Measurements from ENCODE around the gene SPRY1. TPM values are rescaled to one million over a fixed set of nuclear protein-coding genes. Genes with fewer than 3 reads are reported as not detected.
A peak's percentile ranks its signal among the peaks of the same experiment; 100 is the strongest.

SPRY1 gene
- total and polyA plus RNA-seq, 5 experiments from 2014 or later, result 6.9 to 11.0 (median 9.0) TPM

DNA sequence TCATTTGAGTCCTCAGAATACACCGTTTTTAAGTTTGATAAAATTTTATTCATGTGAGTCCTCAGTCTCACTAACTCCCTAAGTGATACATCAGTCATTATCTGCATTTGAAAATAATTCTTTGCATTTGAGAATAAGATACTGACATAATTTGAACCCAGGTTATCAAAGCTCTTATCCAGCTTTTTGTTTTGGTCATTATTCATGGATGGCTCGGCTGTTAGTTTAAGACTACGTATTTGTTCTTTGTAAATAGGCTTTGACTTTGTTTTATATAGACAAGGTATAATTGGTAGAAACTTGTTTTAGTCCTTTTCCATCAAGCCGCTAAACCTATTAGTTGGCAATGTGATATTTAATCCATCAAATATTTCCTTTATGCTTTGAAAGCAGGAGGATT is 7.9 kb downstream of the SPRY1 start:
- DNase-seq (no peak), ATAC-seq (no peak)
- Mint-ChIP-seq H3K4me1 (peaks cover 4 to 15% (median 12%) of the 10 kb centered on the region in 4 donors), H3K27ac (no peak overlapping the region), H3K36me3 (peaks cover 0 to 13% (median 12%) of the 10 kb centered on the region in 3 donors), H3K27me3 (peaks cover 0 to 1% (median 0%) of the 10 kb centered on the region in 5 donors), H3K9me3 (no peaks in the 10 kb centered on the region), H3K4me3 (no peak overlapping the region)
- POLR2A ChIA-PET, result no interaction called here

DNA sequence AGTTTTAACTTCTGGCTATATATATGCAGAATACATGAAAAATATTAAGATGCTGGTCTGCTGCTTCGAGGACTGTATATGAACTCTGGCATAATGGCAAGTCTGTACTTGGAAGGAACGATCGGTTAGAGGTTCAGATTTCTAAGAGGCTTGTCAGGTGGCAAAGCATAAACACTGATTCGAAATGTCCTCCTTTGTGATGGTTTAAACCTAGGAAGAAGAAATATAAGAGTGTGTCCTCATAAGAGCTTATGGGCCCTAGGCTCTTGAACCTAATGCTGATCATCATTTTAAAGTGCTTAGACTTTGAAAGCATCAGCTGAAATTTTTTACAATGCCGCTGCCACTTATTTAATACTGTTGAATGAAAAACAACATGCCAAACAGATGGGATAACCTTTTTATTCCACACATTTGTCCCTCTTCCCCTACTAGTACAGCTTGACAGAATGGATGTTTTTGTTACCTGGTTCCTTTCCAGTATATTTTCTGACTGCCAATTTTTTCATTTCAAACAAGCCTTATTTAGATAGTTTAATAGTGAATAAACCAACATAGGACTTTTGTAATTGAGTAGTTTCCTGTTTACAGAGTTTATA is 8.8 kb downstream of the SPRY1 start:
- H3K27me3 Mint-ChIP-seq, result peaks cover 0 to 1% (median 0%) of the 10 kb centered on the region in 5 donors
- POLR2A ChIA-PET, result no interaction called here
- H3K4me3 Mint-ChIP-seq, result no peak overlapping the region
- H3K27ac Mint-ChIP-seq, result no peak overlapping the region
- H3K36me3 Mint-ChIP-seq, result peaks cover 0 to 13% (median 12%) of the 10 kb centered on the region in 3 donors
- no peaks in the 10 kb centered on the region for H3K9me3 Mint-ChIP-seq
- no peak for ATAC-seq
- no peak for DNase-seq
- peaks cover 0 to 6% (median 3%) of the 10 kb centered on the region in 4 donors for H3K4me1 Mint-ChIP-seq

DNA sequence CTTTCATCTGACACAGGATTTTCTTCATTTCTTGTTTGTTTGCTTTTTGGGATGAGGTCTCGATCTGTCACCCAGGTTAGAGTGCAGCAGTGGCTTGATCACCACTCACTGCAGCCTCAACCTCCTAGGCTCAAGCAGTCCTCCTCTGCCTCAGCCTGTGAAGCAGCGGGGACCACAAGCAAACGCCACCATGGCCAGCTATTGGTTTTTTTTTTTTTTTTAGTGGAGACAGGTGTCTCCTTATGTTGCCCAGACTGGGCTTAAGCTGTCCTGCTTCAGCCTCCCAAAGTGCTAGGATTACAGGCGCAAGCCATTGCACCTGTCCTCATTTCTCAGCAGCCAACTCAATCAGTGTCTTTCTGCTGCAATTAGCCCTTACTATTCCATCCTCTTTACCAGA is 10.3 kb downstream of the SPRY1 start:
- POLR2A ChIA-PET, result interaction anchor here (0.6 kb wide), 1 partner anchor 13 kb away, joined by 4 read pairs; no protein-coding TSS in a partner anchor
- Mint-ChIP-seq H3K36me3 (peaks cover 0 to 10% (median 6%) of the 10 kb centered on the region in 3 donors), H3K4me1 (peaks cover 2 to 7% (median 4%) of the 10 kb centered on the region in 4 donors), H3K27me3 (no peaks in the 10 kb centered on the region), H3K9me3 (no peaks in the 10 kb centered on the region), H3K4me3 (no peak overlapping the region), H3K27ac (no peak overlapping the region)
- ATAC-seq (no peak), DNase-seq (no peak)

DNA sequence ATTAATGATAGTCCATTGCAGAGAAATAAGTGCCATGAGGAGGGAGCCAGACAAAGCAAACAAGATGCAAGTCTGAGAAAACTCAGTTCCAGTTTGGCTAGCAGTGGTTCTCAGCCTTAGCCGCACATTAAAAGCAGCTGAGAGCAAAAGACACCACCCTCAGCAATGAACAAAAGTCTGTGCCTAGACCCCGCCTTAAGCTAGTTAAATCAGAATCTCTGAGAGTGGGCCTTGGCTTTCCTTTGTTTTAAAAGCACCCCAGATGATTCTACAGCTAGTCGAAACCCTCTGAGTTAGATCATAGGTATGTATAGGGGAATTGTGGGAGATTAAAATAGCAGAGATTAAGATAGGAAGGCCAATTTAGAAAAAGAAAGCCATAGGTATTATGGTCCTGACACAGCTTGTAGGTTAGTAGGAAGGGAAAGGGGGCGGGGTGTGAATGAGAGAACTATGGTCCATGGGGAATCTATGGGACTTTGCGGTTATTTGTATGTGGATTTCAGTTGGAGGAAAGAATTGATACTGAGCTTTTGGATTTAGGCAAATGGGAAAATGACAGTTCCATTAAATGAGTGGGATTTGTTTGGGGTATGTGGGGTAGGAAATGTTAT is 12.0 kb downstream of the SPRY1 start:
- DNase-seq (no peak), ATAC-seq (no peak)
- POLR2A ChIA-PET, result no interaction called here
- no peaks in the 10 kb centered on the region for H3K9me3 Mint-ChIP-seq
- H3K27ac Mint-ChIP-seq, result peak overlapping the region in 1 of 10 donors; percentile 8
- H3K36me3 Mint-ChIP-seq, result peaks cover 0 to 2% (median 0%) of the 10 kb centered on the region in 3 donors
- peaks cover 9 to 23% (median 20%) of the 10 kb centered on the region in 4 donors for H3K4me1 Mint-ChIP-seq
- H3K27me3 Mint-ChIP-seq, result no peaks in the 10 kb centered on the region
- H3K4me3 Mint-ChIP-seq, result no peak overlapping the region

DNA sequence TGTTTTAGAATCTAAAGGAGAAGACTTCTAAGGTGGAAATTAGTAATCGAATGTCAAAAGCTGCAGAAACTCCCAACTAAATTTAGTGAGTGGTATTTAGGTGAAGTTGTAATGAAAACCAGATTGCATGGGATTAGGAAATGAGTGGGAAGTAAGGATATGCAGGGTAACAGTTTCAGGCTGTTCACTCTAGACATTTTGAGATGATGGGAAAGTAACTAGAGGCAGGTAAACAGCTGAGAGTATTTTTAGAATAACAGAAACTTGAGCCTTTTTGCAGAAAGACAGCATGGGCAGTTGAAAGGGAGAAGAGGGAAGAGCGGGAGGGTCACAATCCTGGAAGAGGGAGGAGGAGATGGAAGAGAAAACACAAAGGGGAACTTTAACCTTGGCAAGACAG is 12.7 kb downstream of the SPRY1 start:
- Mint-ChIP-seq H3K27ac (no peak overlapping the region), H3K4me3 (no peak overlapping the region), H3K36me3 (no peaks in the 10 kb centered on the region), H3K4me1 (peaks cover 9 to 27% (median 21%) of the 10 kb centered on the region in 4 donors), H3K9me3 (no peaks in the 10 kb centered on the region), H3K27me3 (no peaks in the 10 kb centered on the region)
- POLR2A ChIA-PET, result no interaction called here
- no peak for ATAC-seq
- no peak for DNase-seq

DNA sequence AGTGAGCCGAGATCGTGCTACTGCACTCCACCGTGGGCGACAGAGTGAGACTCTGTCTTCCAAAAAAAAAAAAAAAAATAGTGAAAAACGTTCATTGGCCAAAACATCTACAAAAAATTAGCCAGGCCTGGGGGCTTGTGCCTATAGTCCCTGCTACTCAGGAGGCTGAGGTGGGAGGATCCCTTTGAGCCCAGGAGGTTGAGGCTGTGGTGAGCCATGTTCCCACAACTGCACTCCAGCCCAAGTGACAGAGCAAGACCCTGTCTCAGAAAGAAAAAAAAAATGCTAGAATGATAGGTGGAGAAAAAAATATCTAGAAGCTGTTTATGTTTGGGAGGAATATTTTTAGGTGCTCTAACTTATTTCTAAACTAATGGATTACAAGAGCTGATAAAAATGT is 14.9 kb downstream of the SPRY1 start:
- DNase-seq, result no peak
- ATAC-seq, result no peak
- H3K36me3 Mint-ChIP-seq, result no peaks in the 10 kb centered on the region
- peak overlapping the region in 1 of 10 donors; percentile 3 for H3K27ac Mint-ChIP-seq
- H3K9me3 Mint-ChIP-seq, result no peaks in the 10 kb centered on the region
- H3K27me3 Mint-ChIP-seq, result no peaks in the 10 kb centered on the region
- no peak overlapping the region for H3K4me3 Mint-ChIP-seq
- H3K4me1 Mint-ChIP-seq, result peaks cover 11 to 37% (median 28%) of the 10 kb centered on the region in 4 donors
- POLR2A ChIA-PET, result interaction anchor here (0.6 kb wide), 1 partner anchor 1193 kb away, joined by 3 read pairs; no protein-coding TSS in a partner anchor

DNA sequence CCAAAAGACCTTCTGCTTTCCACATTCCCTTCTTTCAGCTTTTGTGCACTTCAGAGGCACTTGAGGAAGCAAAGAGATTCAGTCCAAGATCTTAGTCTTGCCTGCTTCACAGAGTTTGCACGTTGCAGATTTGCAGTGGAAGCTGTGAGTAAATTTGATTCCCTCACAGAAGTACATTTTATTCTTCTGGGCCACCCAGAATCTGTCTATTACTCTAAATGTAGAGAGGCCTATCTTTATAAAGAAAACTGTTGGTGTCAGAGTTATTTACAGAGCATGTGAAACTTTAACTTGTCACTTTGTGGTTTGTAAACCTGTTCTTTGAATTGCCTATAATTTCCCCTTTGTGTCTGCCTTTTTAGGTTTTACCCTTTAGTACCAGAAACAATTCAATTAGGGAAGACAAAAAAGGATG is 15.5 kb downstream of the SPRY1 start:
- Mint-ChIP-seq H3K27me3 (no peaks in the 10 kb centered on the region), H3K27ac (peak overlapping the region in 3 of 10 donors; percentile 3 to 81 (median 34)), H3K9me3 (no peaks in the 10 kb centered on the region), H3K4me1 (peaks cover 12 to 41% (median 30%) of the 10 kb centered on the region in 4 donors), H3K4me3 (no peak overlapping the region), H3K36me3 (no peaks in the 10 kb centered on the region)
- DNase-seq (no peak), ATAC-seq (no peak)
- POLR2A ChIA-PET, result no interaction called here

DNA sequence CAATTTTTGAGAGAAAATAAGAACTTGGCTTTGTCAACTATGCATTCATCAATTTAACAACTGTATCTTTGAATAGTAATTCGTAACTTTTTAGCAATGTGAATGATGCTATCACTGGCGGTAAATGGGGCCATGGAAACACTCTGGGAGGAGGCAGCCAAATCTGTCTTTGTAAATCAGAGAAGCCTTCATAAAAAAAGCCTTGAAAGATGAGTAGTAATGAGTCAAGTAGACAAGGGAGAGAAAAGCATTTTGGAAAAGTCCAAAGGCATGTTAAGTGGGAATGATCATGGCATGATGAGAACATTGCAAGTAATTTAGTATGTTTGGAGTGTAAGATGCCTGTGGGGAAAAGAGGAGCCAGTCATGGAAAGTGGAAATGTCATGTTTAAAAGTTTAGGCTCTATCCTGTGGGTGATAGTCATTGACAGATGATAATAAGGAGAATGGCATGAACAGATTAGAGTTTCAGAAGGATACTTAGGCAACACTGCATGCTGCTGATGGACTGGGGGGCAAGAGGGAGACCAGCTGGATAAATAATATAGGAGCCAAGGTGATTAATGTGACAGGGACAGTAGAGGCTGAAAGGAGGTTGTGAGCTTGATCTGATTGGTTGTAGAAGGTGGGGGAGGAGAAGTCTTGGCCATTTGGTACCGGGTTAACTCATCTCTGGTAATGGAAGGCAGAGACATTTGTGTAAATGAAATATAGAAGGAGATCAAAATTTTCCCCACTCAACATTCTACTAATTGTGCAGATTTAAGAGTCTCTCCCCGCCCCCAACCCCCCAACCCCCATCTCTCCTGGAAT is 16.3 kb downstream of the SPRY1 start:
- Mint-ChIP-seq H3K4me3 (no peak overlapping the region), H3K9me3 (no peaks in the 10 kb centered on the region), H3K27me3 (no peaks in the 10 kb centered on the region), H3K4me1 (peaks cover 12 to 41% (median 30%) of the 10 kb centered on the region in 4 donors), H3K36me3 (no peaks in the 10 kb centered on the region), H3K27ac (peak overlapping the region in 5 of 10 donors; percentile 3 to 52 (median 12))
- ATAC-seq (no peak), DNase-seq (no peak)
- POLR2A ChIA-PET, result no interaction called here

DNA sequence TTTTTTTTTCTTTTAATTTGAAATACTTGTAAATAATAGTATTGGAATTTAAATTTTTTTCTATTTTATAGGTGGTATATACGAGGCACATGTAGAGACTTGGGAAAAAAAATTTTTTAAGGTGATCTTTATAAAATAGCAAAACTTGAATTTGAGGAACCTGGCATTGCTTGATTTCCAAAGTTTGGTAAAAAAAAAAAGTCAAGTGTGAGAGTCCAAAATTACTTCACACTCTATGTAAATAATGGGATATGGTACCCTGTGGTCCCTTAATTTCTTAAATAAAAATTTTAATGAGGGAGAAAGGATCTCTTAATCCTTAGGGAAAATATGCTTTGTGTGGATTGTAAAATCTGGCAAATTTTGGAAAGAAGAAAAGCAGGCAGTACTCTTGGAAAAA is 19.0 kb downstream of the SPRY1 start:
- ATAC-seq (no peak), DNase-seq (no peak)
- no peaks in the 10 kb centered on the region for H3K9me3 Mint-ChIP-seq
- no peak overlapping the region for H3K4me3 Mint-ChIP-seq
- H3K27ac Mint-ChIP-seq, result peak overlapping the region in 1 of 10 donors; percentile 73
- POLR2A ChIA-PET, result no interaction called here
- H3K27me3 Mint-ChIP-seq, result no peaks in the 10 kb centered on the region
- peaks cover 17 to 61% (median 41%) of the 10 kb centered on the region in 4 donors for H3K4me1 Mint-ChIP-seq
- no peaks in the 10 kb centered on the region for H3K36me3 Mint-ChIP-seq

DNA sequence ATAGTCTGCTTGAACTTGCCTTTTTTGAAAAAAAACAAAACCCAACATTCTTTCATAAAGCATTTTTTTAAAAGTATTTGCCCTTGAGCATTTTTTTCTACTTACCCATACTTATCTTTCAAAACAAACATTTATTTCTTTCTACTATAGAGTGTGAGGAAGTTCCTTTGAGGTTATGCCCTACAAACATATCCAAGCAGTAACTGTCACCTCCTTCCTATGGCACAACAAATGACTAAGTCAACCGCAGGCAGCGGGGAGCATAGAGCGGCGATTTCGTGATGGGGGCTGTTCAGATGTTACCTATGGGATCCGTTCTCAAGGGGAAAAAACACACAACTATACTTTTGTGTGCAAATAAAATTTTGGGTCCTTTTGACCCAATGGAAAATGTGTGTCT is 19.4 kb downstream of the SPRY1 start:
- H3K4me1 Mint-ChIP-seq, result peaks cover 17 to 63% (median 41%) of the 10 kb centered on the region in 4 donors
- H3K4me3 Mint-ChIP-seq, result no peak overlapping the region
- POLR2A ChIA-PET, result no interaction called here

DNA sequence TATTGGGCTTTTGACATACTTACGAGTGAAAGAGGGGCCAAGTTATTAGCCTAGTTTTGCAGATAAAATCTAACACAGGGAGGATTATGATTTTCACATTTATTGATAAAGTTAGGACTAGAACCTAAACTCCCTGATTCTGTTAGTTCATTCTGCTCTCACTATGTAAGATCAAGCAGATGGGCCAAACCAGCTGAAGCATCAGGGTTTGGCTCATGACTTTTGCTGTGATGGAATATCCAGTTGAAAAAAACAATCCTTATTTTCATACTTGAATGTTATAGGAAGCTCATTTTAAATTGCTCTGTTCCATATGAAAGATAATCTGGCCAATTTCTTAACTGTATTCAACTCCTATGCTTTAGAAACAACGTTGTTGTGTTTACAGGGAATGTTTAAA is 21.2 kb downstream of the SPRY1 start:
- peaks cover 13 to 66% (median 38%) of the 10 kb centered on the region in 4 donors for H3K4me1 Mint-ChIP-seq
- DNase-seq (no peak), ATAC-seq (no peak)
- H3K27ac Mint-ChIP-seq, result peak overlapping the region in 1 of 10 donors; percentile 34
- H3K9me3 Mint-ChIP-seq, result no peaks in the 10 kb centered on the region
- H3K4me3 Mint-ChIP-seq, result no peak overlapping the region
- no peaks in the 10 kb centered on the region for H3K36me3 Mint-ChIP-seq
- H3K27me3 Mint-ChIP-seq, result no peaks in the 10 kb centered on the region
- POLR2A ChIA-PET, result no interaction called here

More for the DNA sequence above, 19.4 kb downstream of the SPRY1 start:
- no peaks in the 10 kb centered on the region for H3K36me3 Mint-ChIP-seq
- ATAC-seq (peak; percentile 29 to 72), DNase-seq (peak in 1 of 10 donors; percentile 9)
- H3K27me3 Mint-ChIP-seq, result no peaks in the 10 kb centered on the region
- peak overlapping the region in 1 of 10 donors; percentile 73 for H3K27ac Mint-ChIP-seq
- no peaks in the 10 kb centered on the region for H3K9me3 Mint-ChIP-seq

DNA sequence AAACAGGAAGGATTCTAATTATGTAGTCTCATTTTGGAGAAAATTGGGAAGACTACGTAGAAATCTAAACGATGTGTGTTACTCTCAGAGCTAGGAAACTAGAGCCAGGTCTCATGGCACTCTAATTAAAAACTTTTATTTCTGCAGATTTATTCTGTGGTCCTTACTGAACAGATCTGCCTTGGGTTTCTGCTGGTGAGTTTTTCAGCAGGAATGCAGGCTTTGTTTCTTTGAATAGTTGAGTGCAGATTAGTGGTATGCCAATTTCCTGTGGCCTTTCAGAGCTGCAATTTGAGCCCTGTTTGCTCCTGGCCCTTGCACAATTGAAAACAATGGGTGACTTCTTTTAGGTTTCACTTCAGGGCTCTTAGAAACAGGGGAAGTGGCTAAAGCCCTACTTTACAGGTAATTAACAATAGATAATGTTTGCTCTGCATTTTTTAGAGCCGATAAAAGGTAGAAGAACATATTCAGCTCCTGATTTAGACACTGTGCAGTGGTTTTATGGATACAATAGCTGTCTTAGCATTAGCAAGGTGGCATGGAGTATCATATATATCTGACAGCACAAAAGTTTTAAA is 21.8 kb downstream of the SPRY1 start:
- peak overlapping the region in 2 of 10 donors; percentile 6 to 32 for H3K4me3 Mint-ChIP-seq
- no peaks in the 10 kb centered on the region for H3K36me3 Mint-ChIP-seq
- no peaks in the 10 kb centered on the region for H3K9me3 Mint-ChIP-seq
- POLR2A ChIA-PET, result no interaction called here
- H3K27me3 Mint-ChIP-seq, result no peaks in the 10 kb centered on the region
- peak overlapping the region in 4 of 10 donors; percentile 11 to 45 (median 26) for H3K27ac Mint-ChIP-seq
- no peak for ATAC-seq
- H3K4me1 Mint-ChIP-seq, result peaks cover 9 to 67% (median 32%) of the 10 kb centered on the region in 4 donors
- DNase-seq, result no peak

All from naive thymus-derived CD8-positive, alpha-beta T cell (primary cell).